Hepatocyte (in vitro differentiated cells): Measurements from ENCODE around the gene BRPF3. TPM values are rescaled to one million over a fixed set of nuclear protein-coding genes. Genes with fewer than 3 reads are reported as not detected.

ENCODE experiments used
- DNase-seq: peaks from one replicate; pipeline ENCODE4 v3.0.0-alpha.2; 2016; ENCODE audit warnings: low spot score
- H2AFZ ChIP-seq: fragments of 200-600 bp; sonication (generic); 2 replicates; pipeline ENCODE4 v1.6.0; 2016; ENCODE audit warnings: antibody characterized with exemption, mild to moderate bottlenecking
- H3K27ac ChIP-seq: fragments of 200-600 bp; sonication (generic); 2 replicates; pipeline ENCODE4 v1.5.1; 2016; ENCODE audit warnings: mild to moderate bottlenecking
- H3K27me3 ChIP-seq: fragments of 200-600 bp; sonication (generic); 2 replicates; pipeline ENCODE4 v1.6.1; 2016
- H3K36me3 ChIP-seq: fragments of 200-600 bp; sonication (generic); replicated peaks from 2 replicates; pipeline ENCODE4 v1.5.1; 2016; ENCODE audit warnings: low read depth; ENCODE audit not compliant: insufficient read depth
- H3K4me1 ChIP-seq: fragments of 200-600 bp; sonication (generic); 2 replicates; pipeline ENCODE4 v1.5.1; 2016; ENCODE audit warnings: mild to moderate bottlenecking, moderate library complexity; ENCODE audit not compliant: insufficient read depth
- H3K4me2 ChIP-seq: fragments of 200-600 bp; sonication (generic); 2 replicates; pipeline ENCODE4 v1.6.0; 2016
- H3K4me3 ChIP-seq: fragments of 200-600 bp; sonication (generic); 2 replicates; pipeline ENCODE4 v1.5.1; 2016; ENCODE audit warnings: mild to moderate bottlenecking
- H3K79me2 ChIP-seq: fragments of 200-600 bp; sonication (generic); 2 replicates; pipeline ENCODE4 v1.6.0; 2017; ENCODE audit warnings: mild to moderate bottlenecking
- H3K9me2 ChIP-seq: fragments of 200-600 bp; sonication (generic); replicated peaks from 2 replicates; pipeline ENCODE4 v1.6.0; 2017; ENCODE audit warnings: mild to moderate bottlenecking; ENCODE audit not compliant: insufficient read depth
- H3K9me3 ChIP-seq: fragments of 200-600 bp; sonication (generic); 2 replicates; pipeline ENCODE4 v1.5.1; 2016; ENCODE audit warnings: low read depth, mild to moderate bottlenecking
- H4K20me1 ChIP-seq: fragments of 200-600 bp; sonication (generic); 2 replicates; pipeline ENCODE4 v1.6.0; 2016; ENCODE audit warnings: mild to moderate bottlenecking; ENCODE audit not compliant: insufficient read depth, poor library complexity, severe bottlenecking
- CTCF ChIP-seq: fragments of 200-600 bp; sonication (generic); IDR thresholded peaks from 2 replicates; pipeline ENCODE4 v1.5.1; 2016; ENCODE audit warnings: antibody characterized with exemption, mild to moderate bottlenecking; ENCODE audit not compliant: poor library complexity
- EZH2 ChIP-seq: fragments of 200-600 bp; sonication (generic); IDR thresholded peaks from 2 replicates; pipeline ENCODE4 v1.6.1; 2016; ENCODE audit warnings: antibody characterized with exemption, mild to moderate bottlenecking, borderline replicate concordance
- EZH2phosphoT487 ChIP-seq: fragments of 200-600 bp; sonication (generic); IDR thresholded peaks from one replicate; pipeline ENCODE4 v1.6.1; 2018; ENCODE audit warnings: antibody characterized with exemption, mild to moderate bottlenecking, low read depth, moderate library complexity; ENCODE audit not compliant: unreplicated experiment, severe bottlenecking
- WGBS: methylation state at CpG from one replicate; pipeline ENCODE4 v1.1.6; 2016; ENCODE audit warnings: low lambda C conversion rate; ENCODE audit errors: missing lambda C conversion rate; 5-methylcytosine and 5-hydroxymethylcytosine counted together
- polyA plus RNA-seq: library from polyadenylated mRNA; unstranded; fragments of >200 nt; fragmentation: Nextera tagmentation; extraction: Ambion mirVana; gene quantifications from 2 replicates; pipeline ENCODE4 v1.2.1, GENCODE V29; 2016
- total RNA-seq: library from RNA; depleted of rRNA; stranded (reverse); fragments of >200 nt; gene quantifications from 2 replicates; pipeline ENCODE4 v1.2.3, GENCODE V29; 2014

Gene BRPF3
- total and polyA plus RNA-seq, 2 experiments from 2014 or later: 25.5 to 31.4 TPM

DNA sequence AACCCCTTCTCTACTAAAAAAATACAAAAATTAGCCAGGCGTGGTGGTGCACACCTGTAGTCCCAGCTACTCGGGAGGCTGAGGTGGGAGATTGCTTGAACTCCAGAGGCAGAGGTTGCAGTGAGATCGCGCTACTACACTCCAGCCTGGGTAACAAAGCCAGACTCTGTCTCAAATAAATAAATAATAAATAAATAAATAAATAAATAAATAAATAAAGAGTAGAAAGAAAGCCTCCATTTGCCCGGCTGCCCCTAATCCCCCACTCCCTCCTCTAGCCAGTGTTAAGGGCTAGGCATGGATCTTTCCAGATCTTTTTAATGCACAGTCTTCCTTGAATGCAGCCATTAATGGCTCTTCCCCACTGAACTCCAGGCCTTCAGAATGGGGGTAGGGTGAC, 76.5 kb downstream of the BRPF3 start:
- WGBS: 93% methylated on average over 5 of the region's 5 CpGs
- Histone ChIP-seq H3K9me2 (no peaks in the 10 kb centered on the region), H3K27me3 (no peaks in the 10 kb centered on the region), H3K9me3 (no peaks in the 10 kb centered on the region), H4K20me1 (no peaks in the 10 kb centered on the region), H3K4me1 (no peaks in the 10 kb centered on the region), H3K27ac (no peak overlapping the region), H3K79me2 (no peaks in the 10 kb centered on the region), H2AFZ (no peak overlapping the region), H3K4me3 (no peak overlapping the region), H3K36me3 (no peaks in the 10 kb centered on the region), H3K4me2 (no peak overlapping the region)
- no peak for DNase-seq
- TF ChIP-seq EZH2 (no peak), CTCF (no peak), EZH2phosphoT487 (no peak)

- 80% methylated on average over 15 of the region's 15 CpGs for WGBS
- no peak overlapping the region for H3K4me2 ChIP-seq
- no peaks in the 10 kb centered on the region for H4K20me1 ChIP-seq
- H3K4me1 ChIP-seq: no peaks in the 10 kb centered on the region
- no peak for TF ChIP-seq EZH2phosphoT487
- no peak for TF ChIP-seq EZH2
- no peak for TF ChIP-seq CTCF
- H2AFZ ChIP-seq: no peak overlapping the region
- no peaks in the 10 kb centered on the region for H3K9me3 ChIP-seq
- H3K27me3 ChIP-seq: no peaks in the 10 kb centered on the region
- H3K36me3 ChIP-seq: no peaks in the 10 kb centered on the region
- H3K27ac ChIP-seq: no peak overlapping the region
- no peaks in the 10 kb centered on the region for H3K79me2 ChIP-seq
- no peak overlapping the region for H3K4me3 ChIP-seq
- no peaks in the 10 kb centered on the region for H3K9me2 ChIP-seq
- no peak for DNase-seq
Observed at GRCh38 chr6:36273802-36274514, 77.4 kb downstream of the BRPF3 start.

DNA sequence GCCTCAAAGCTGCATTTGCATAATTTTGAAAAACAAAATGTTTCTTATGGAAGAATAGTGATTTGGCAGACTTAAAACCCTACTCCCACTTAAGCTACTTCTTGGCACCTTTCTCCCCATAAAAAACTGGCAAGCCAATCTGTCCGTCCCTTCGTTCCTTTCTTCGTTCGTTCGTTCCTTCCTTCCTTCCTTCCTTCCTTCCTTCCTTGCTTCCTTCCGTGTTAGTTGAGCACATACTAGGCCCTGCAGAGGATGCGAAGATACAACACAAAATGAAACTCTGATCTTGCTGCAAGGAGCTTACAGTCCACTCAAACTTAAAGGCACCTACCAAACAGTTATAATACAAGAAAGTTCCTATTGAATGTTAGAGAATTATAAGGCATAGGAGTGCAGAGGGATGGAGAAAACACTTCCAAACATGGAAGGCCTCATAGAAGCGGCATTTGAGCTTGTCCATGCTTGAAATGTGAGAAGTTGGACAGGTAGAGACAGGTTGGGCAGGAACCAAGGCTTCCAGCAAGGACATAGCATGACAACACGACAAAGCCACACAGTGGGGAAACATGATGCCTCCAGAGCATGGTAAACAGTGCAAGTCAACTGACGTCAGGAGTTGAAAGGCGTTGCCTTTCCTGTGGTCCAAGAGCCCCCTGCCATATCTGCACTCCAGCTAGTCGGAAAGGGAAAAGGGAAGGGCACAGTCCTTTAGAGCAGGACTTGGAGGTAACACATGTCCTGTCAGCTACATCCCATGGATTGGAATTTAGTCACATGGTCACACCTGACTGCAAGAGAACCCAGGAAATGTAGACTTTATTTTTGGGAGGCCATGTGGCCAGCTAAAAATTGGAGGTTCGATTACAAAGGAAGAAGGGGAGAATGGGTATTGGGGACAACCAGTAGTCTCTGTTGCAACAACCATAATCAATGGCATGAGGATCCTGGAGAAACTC, 80.3 kb downstream of the BRPF3 start:
- no peaks in the 10 kb centered on the region for H3K27me3 ChIP-seq
- H3K4me1 ChIP-seq: no peaks in the 10 kb centered on the region
- H3K9me2 ChIP-seq: no peaks in the 10 kb centered on the region
- H4K20me1 ChIP-seq: no peaks in the 10 kb centered on the region
- H3K4me3 ChIP-seq: no peak overlapping the region
- TF ChIP-seq CTCF (no peak), EZH2 (no peak), EZH2phosphoT487 (no peak)
- H3K79me2 ChIP-seq: no peaks in the 10 kb centered on the region
- no peak overlapping the region for H2AFZ ChIP-seq
- WGBS: 87% methylated on average over 13 of the region's 13 CpGs
- no peak for DNase-seq
- H3K4me2 ChIP-seq: no peak overlapping the region
- no peaks in the 10 kb centered on the region for H3K36me3 ChIP-seq
- H3K27ac ChIP-seq: no peak overlapping the region
- no peaks in the 10 kb centered on the region for H3K9me3 ChIP-seq
